Osteoblast (primary cell): ENCODE measurements around the gene SMAD3. TPM values are rescaled to one million over a fixed set of nuclear protein-coding genes. Genes with fewer than 3 reads are reported as not detected.

Experiments used
- DNase-seq: peaks from one replicate; pipeline ENCODE4 v3.0.0; 2011; ENCODE audit warnings: low spot score, mixed read lengths; ENCODE audit not compliant: insufficient read length; ENCODE audit errors: missing footprints
- H2AFZ ChIP-seq: 2 replicates; pipeline ENCODE4 v1.6.0; 2011; ENCODE audit warnings: mild to moderate bottlenecking, low read length
- H3K27ac ChIP-seq: 2 replicates; pipeline ENCODE4 v1.5.1; 2011; ENCODE audit warnings: mild to moderate bottlenecking, low read depth, low read length, moderate library complexity
- H3K27me3 ChIP-seq: 2 replicates; pipeline ENCODE4 v1.6.0; 2012; ENCODE audit warnings: mild to moderate bottlenecking, control low read depth, inconsistent platforms, low read length, moderate library complexity; ENCODE audit not compliant: insufficient read depth
- H3K36me3 ChIP-seq: 2 replicates; pipeline ENCODE4 v1.5.1; 2011; ENCODE audit warnings: mild to moderate bottlenecking, low read length, control low read depth, moderate library complexity; ENCODE audit not compliant: insufficient read depth
- H3K4me1 ChIP-seq: 2 replicates; pipeline ENCODE4 v1.5.1; 2011; ENCODE audit warnings: mild to moderate bottlenecking, low read length, control low read depth, moderate library complexity; ENCODE audit not compliant: insufficient read depth
- H3K4me2 ChIP-seq: 2 replicates; pipeline ENCODE4 v1.6.0; 2011; ENCODE audit warnings: mild to moderate bottlenecking, low read length; ENCODE audit not compliant: insufficient read depth
- H3K4me3 ChIP-seq: fragments of 200-600 bp; sonication (generic); 3 replicates; pipeline ENCODE4 v1.5.1; 2012; ENCODE audit warnings: mild to moderate bottlenecking, low read length, inconsistent platforms; ENCODE audit not compliant: insufficient read depth
- H3K79me2 ChIP-seq: 2 replicates; pipeline ENCODE4 v1.6.0; 2012; ENCODE audit warnings: mild to moderate bottlenecking, low read length, control low read depth, inconsistent platforms; ENCODE audit not compliant: insufficient read depth
- H3K9me3 ChIP-seq: 2 replicates; pipeline ENCODE4 v1.5.1; 2011; ENCODE audit warnings: low read depth, low read length, control low read depth
- H4K20me1 ChIP-seq: 2 replicates; pipeline ENCODE4 v1.6.0; 2012; ENCODE audit warnings: mild to moderate bottlenecking, low read length, control low read depth; ENCODE audit not compliant: insufficient read depth
- CTCF ChIP-seq: IDR thresholded peaks from 2 replicates; pipeline ENCODE4 v1.5.1; 2011; ENCODE audit warnings: mild to moderate bottlenecking, low read depth, low read length, moderate library complexity; ENCODE audit errors: extremely low read depth
- total RNA-seq: library from RNA; depleted of rRNA; stranded (reverse); fragments of >200 nt; gene quantifications from 2 replicates; pipeline ENCODE4 v1.2.3, GENCODE V29; 2012

SMAD3 gene
- total RNA-seq, 1 donor: 60.1 TPM

- no peaks in the 10 kb centered on the region for H3K27me3 ChIP-seq
- peaks cover 8% of the 10 kb centered on the region for H3K36me3 ChIP-seq
- H4K20me1 ChIP-seq: no peaks in the 10 kb centered on the region
- H3K9me3 ChIP-seq: no peaks in the 10 kb centered on the region
- H3K4me2 ChIP-seq: peak overlapping the region; percentile 10
- H3K4me1 ChIP-seq: peaks cover 97% of the 10 kb centered on the region
- no peak overlapping the region for H3K4me3 ChIP-seq
- peaks cover 99% of the 10 kb centered on the region for H3K79me2 ChIP-seq
- peak; percentile 74 for DNase-seq
- no peak for TF ChIP-seq CTCF
- no peak overlapping the region for H2AFZ ChIP-seq
- H3K27ac ChIP-seq: peak overlapping the region; percentile 100
These were observed 79.4 kb downstream of the SMAD3 start for GRCh38 chr15:67144609-67145311.

GRCh38 chr15:67145312-67145610, 79.9 kb downstream of the SMAD3 start:
- Histone ChIP-seq H2AFZ (no peak overlapping the region), H3K36me3 (peaks cover 8% of the 10 kb centered on the region), H3K4me3 (no peak overlapping the region), H3K4me1 (peaks cover 100% of the 10 kb centered on the region), H3K27me3 (no peaks in the 10 kb centered on the region), H3K27ac (peak overlapping the region; percentile 100), H3K79me2 (peaks cover 96% of the 10 kb centered on the region), H3K9me3 (no peaks in the 10 kb centered on the region), H3K4me2 (peak overlapping the region; percentile 10), H4K20me1 (no peaks in the 10 kb centered on the region)
- no peak for TF ChIP-seq CTCF
- peak; percentile 79 for DNase-seq

GRCh38 chr15:67145710-67146109, 80.3 kb downstream of the SMAD3 start:
- Histone ChIP-seq H3K4me2 (no peak overlapping the region), H3K36me3 (peaks cover 8% of the 10 kb centered on the region), H4K20me1 (no peaks in the 10 kb centered on the region), H3K4me1 (peaks cover 96% of the 10 kb centered on the region), H3K27ac (peak overlapping the region; percentile 100), H3K79me2 (peaks cover 92% of the 10 kb centered on the region), H2AFZ (no peak overlapping the region), H3K27me3 (no peaks in the 10 kb centered on the region), H3K9me3 (no peaks in the 10 kb centered on the region), H3K4me3 (no peak overlapping the region)
- no peak for TF ChIP-seq CTCF
- no peak for DNase-seq

- H3K27ac ChIP-seq: peak overlapping the region; percentile 100
- no peak for TF ChIP-seq CTCF
- peak overlapping the region; percentile 67 for H3K4me2 ChIP-seq
- DNase-seq: peak; percentile 74
- peaks cover 8% of the 10 kb centered on the region for H3K36me3 ChIP-seq
- H3K4me3 ChIP-seq: no peak overlapping the region
- peaks cover 95% of the 10 kb centered on the region for H3K4me1 ChIP-seq
- no peaks in the 10 kb centered on the region for H4K20me1 ChIP-seq
- peaks cover 90% of the 10 kb centered on the region for H3K79me2 ChIP-seq
- no peaks in the 10 kb centered on the region for H3K9me3 ChIP-seq
- H2AFZ ChIP-seq: no peak overlapping the region
- H3K27me3 ChIP-seq: no peaks in the 10 kb centered on the region
These were observed 80.8 kb downstream of the SMAD3 start for GRCh38 chr15:67146234-67146633.
